H1 (cell line): ENCODE results near the gene C1QTNF1. TPM values are rescaled to one million over a fixed set of nuclear protein-coding genes. Genes with fewer than 3 reads are reported as not detected.

Experiments used
- ASH2L ChIP-seq: fragments of 200-600, 300-600 bp; sonication (generic); IDR thresholded peaks from one replicate; pipeline ENCODE4 v1.7.1; 2017; ENCODE audit warnings: low read length
- ATF2 ChIP-seq: IDR thresholded peaks from 2 replicates; pipeline ENCODE4 v1.6.1; 2012; ENCODE audit warnings: low read length, inconsistent platforms
- CHD1 ChIP-seq: IDR thresholded peaks from 2 replicates; pipeline ENCODE4 v1.6.1; 2012; ENCODE audit warnings: low read depth, low read length, improper control_type of control experiment
- SP2 ChIP-seq: IDR thresholded peaks from 2 replicates; pipeline ENCODE4 v1.6.1; 2012; ENCODE audit warnings: mild to moderate bottlenecking, low read length, inconsistent platforms
- TCF12 ChIP-seq: IDR thresholded peaks from 2 replicates; pipeline ENCODE4 v1.6.1; 2011; ENCODE audit warnings: low read depth, mild to moderate bottlenecking, low read length
- ZNF274 ChIP-seq: IDR thresholded peaks from 2 replicates; pipeline ENCODE4 v1.7.0; 2012; ENCODE audit warnings: low read length, borderline replicate concordance; ENCODE audit errors: extremely low read depth
- polyA plus RNA-seq, 7 experiments: library from polyadenylated mRNA; depleted of rRNA in 3 of 7; stranded (reverse) in 5 of 7; unstranded in 2 of 7; fragments of >200 nt in 5 of 7; fragments of 200-250 nt in 2 of 7; gene quantifications; 1 replicate in 5 of 7; 2 replicates in 1 of 7; 4 replicates in 1 of 7; pipeline versions ENCODE4 v1.2.1 to v1.2.3, GENCODE V29; 2011 to 2013; ENCODE audit warnings: missing spikeins in 2 of 7, mixed read lengths in 2 of 7
- total RNA-seq: library from RNA; stranded (reverse); fragmentation: NEBNext Ultra II Directional; extraction: Animal tissue kit (Norgen Biotek cat#: 25700); gene quantifications from 2 replicates; pipeline ENCODE4 v1.2.1, GENCODE V29; 2021

The C1QTNF1 gene
- total and polyA plus RNA-seq, 2 of the 8 experiments (the other 6 are each of a cell fraction or from before 2014, with no cell fraction given), result 1.5 to 2.5 TPM

- no peak for TF ChIP-seq ATF2
- no peak for TF ChIP-seq TCF12
- TF ChIP-seq ASH2L, result no peak
- no peak for TF ChIP-seq SP2
- no peak for TF ChIP-seq ZNF274
- TF ChIP-seq CHD1, result no peak
These were observed 57.8 kb downstream of the C1QTNF1 start (continued) for GRCh38 chr17:79081571-79082276.
